ENCODE results near the gene MAP2. TPM values are rescaled to one million over a fixed set of nuclear protein-coding genes. Genes with fewer than 3 reads are reported as not detected.

Gene MAP2
- total RNA-seq, 1 donor from 2014 or later: 119 TPM

DNA sequence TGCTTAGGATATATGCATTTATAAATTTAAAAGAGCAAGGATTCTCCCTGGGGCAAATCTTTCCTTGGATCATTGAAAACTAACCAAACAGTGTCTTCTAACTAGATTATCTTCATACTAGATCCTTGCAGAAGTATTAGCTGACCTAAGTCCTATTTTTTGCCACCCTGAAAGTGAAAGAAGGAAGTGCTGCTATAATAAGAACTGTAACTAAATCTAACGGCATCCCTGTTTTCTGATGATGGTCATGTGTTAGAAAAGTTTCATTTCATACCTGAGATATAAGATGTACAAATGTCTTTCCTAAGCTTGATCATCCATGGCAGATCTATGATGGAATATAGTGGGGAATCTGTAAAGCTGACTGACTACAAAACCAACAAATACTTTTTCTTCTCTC is 102.7 kb downstream of the MAP2 start:
- Mint-ChIP-seq H3K27me3 (ENCODE audit: low read depth) (no peaks in the 10 kb centered on the region), H3K36me3 (ENCODE audit: low read depth) (peaks cover 6% of the 10 kb centered on the region), H3K27ac (ENCODE audit: unreplicated experiment) (no peak overlapping the region), H3K4me3 (no peak overlapping the region), H3K9me3 (peaks cover 3% of the 10 kb centered on the region), H3K4me1 (peaks cover 36% of the 10 kb centered on the region)
- no peak for DNase-seq (ENCODE audit: low read depth, low spot score)
- TF ChIP-seq, protein P1, sequence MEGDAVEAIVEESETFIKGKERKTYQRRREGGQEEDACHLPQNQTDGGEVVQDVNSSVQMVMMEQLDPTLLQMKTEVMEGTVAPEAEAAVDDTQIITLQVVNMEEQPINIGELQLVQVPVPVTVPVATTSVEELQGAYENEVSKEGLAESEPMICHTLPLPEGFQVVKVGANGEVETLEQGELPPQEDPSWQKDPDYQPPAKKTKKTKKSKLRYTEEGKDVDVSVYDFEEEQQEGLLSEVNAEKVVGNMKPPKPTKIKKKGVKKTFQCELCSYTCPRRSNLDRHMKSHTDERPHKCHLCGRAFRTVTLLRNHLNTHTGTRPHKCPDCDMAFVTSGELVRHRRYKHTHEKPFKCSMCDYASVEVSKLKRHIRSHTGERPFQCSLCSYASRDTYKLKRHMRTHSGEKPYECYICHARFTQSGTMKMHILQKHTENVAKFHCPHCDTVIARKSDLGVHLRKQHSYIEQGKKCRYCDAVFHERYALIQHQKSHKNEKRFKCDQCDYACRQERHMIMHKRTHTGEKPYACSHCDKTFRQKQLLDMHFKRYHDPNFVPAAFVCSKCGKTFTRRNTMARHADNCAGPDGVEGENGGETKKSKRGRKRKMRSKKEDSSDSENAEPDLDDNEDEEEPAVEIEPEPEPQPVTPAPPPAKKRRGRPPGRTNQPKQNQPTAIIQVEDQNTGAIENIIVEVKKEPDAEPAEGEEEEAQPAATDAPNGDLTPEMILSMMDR (conservative IDR thresholded peaks at IDR 0.05): no peak

DNA sequence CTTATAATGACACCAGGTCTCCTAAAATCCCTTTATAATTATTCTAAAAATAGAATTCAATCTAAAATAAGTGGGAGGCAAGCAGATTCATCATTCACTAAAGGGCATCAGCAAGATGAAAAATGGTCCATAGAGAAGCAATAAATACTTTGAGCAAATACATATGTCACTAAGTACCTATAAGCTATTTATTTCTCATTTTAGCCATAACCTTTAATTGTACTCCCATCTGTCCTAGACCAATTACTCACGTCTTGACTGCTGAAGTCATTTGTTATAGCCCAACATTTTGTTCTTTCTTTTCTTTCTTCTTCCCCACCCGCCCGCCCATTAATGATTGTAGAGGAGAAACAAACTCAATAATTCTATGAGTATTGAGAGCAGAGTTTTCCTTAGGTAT is 105.7 kb downstream of the MAP2 start:
- Mint-ChIP-seq H3K27me3 (ENCODE audit: low read depth) (no peaks in the 10 kb centered on the region), H3K36me3 (ENCODE audit: low read depth) (peaks cover 12% of the 10 kb centered on the region), H3K4me3 (no peak overlapping the region), H3K9me3 (peaks cover 3% of the 10 kb centered on the region), H3K27ac (ENCODE audit: unreplicated experiment) (no peak overlapping the region), H3K4me1 (peaks cover 18% of the 10 kb centered on the region)
- DNase-seq (ENCODE audit: low read depth, low spot score): no peak
- TF ChIP-seq, protein P1 (conservative IDR thresholded peaks at IDR 0.05): no peak

DNA sequence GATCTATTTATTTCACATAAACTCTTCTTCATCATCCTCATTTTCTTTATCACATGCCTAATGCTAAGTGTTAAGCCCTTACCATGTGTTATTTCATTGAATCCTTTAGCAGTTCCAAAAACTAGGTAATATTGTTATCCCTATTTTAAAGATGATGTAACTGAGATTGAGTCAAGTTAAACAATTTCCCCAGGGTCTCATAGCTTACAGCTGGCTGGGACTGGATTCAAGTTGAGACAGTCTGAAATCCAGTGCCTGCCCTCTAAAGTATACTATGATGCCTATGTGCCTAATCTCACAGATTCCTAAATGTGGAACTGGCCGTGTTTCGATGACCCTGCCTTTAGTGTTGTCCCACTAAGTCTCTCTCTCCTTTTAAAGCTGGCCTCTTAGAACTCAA is 108.5 kb downstream of the MAP2 start:
- H3K4me1 Mint-ChIP-seq: peaks cover 8% of the 10 kb centered on the region
- TF ChIP-seq, protein P1 (conservative IDR thresholded peaks at IDR 0.05): no peak
- peaks cover 3% of the 10 kb centered on the region for H3K9me3 Mint-ChIP-seq
- H3K4me3 Mint-ChIP-seq: no peak overlapping the region
- no peak for DNase-seq (ENCODE audit: low read depth, low spot score)
- H3K27ac Mint-ChIP-seq (ENCODE audit: unreplicated experiment): no peak overlapping the region
- no peaks in the 10 kb centered on the region for H3K27me3 Mint-ChIP-seq (ENCODE audit: low read depth)
- peaks cover 10% of the 10 kb centered on the region for H3K36me3 Mint-ChIP-seq (ENCODE audit: low read depth)

DNA sequence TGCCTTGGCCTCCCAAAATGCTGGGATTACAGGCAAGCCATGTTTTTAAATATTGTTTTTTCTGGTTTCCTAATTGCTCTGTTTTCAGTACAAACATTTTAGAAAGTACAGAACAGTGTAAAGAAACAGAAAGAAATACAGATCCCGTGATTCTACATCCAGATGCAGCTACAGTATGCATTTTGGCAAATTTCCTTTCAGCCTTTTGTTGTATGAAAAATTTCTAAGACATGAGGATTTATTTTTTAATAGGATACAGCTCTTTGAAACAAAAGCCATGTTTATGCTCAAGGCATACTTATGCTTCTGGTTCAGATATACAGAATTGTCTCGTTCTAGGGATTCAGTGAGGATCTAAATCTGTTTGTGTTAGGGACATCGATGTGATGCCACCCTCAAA is 109.5 kb downstream of the MAP2 start:
- H3K36me3 Mint-ChIP-seq (ENCODE audit: low read depth): peaks cover 6% of the 10 kb centered on the region
- H3K27ac Mint-ChIP-seq (ENCODE audit: unreplicated experiment): no peak overlapping the region
- no peaks in the 10 kb centered on the region for H3K27me3 Mint-ChIP-seq (ENCODE audit: low read depth)
- H3K9me3 Mint-ChIP-seq: peaks cover 3% of the 10 kb centered on the region
- H3K4me1 Mint-ChIP-seq: peaks cover 8% of the 10 kb centered on the region
- DNase-seq (ENCODE audit: low read depth, low spot score): no peak
- TF ChIP-seq, protein P1 (conservative IDR thresholded peaks at IDR 0.05): no peak
- no peak overlapping the region for H3K4me3 Mint-ChIP-seq

DNA sequence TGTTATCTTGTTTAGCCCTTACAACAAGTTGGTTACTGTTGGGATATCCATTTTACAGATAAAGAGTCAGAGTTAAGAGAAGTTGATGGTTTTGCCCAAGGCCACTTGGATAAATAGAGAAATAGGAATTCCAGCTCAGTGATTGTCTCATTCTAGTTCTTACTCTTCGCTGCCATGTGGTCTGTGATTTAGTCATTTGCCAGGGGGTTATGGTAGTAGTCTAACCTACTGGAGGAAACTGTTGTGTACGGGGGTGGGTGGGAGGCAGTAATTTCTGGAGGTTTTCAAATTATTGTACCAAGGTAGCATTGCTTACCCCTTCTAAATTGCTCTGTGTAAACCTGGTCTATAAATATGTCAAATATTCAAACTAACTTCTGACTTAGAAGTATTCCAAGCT is 110.4 kb downstream of the MAP2 start:
- TF ChIP-seq, protein P1 (conservative IDR thresholded peaks at IDR 0.05): no peak
- Mint-ChIP-seq H3K27me3 (ENCODE audit: low read depth) (no peaks in the 10 kb centered on the region), H3K27ac (ENCODE audit: unreplicated experiment) (no peak overlapping the region), H3K9me3 (no peaks in the 10 kb centered on the region), H3K4me3 (no peak overlapping the region), H3K36me3 (ENCODE audit: low read depth) (peaks cover 6% of the 10 kb centered on the region), H3K4me1 (peaks cover 8% of the 10 kb centered on the region)
- DNase-seq (ENCODE audit: low read depth, low spot score): no peak

DNA sequence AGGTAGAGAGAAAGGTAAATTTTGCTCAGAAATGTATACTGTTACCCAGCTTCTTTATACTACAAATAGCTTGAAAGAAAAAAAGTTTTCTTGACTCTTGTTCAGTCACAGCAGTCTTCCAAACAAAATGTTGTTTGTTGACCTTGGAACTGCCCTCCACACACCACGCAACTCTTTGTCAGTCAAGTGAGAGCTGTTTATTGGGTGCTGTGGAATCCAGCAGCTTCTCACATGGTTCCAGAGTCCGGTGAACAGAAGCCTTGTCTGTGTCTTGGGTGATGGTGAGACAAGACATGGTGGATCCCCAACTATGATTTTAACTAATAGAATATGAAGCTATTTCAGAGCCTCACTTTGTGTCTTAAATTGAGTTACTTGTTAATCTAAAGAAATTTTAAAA is 112.5 kb downstream of the MAP2 start:
- no peak for DNase-seq (ENCODE audit: low read depth, low spot score)
- TF ChIP-seq, protein P1 (conservative IDR thresholded peaks at IDR 0.05): no peak
- no peak overlapping the region for H3K4me3 Mint-ChIP-seq
- H3K4me1 Mint-ChIP-seq: peaks cover 4% of the 10 kb centered on the region
- peaks cover 11% of the 10 kb centered on the region for H3K36me3 Mint-ChIP-seq (ENCODE audit: low read depth)
- H3K27ac Mint-ChIP-seq (ENCODE audit: unreplicated experiment): no peak overlapping the region
- H3K27me3 Mint-ChIP-seq (ENCODE audit: low read depth): no peaks in the 10 kb centered on the region
- H3K9me3 Mint-ChIP-seq: peaks cover 2% of the 10 kb centered on the region

Data from neural crest cell (in vitro differentiated cells).